Skeletal muscle tissue (tissue), 4 donors: ENCODE measurements around the gene LDAH. TPM values are rescaled to one million over a fixed set of nuclear protein-coding genes. Genes with fewer than 3 reads are reported as not detected.

Experiments
- H3K27ac ChIP-seq: one replicate; pipeline ENCODE4 v1.7.0; 2013; ENCODE audit warnings: mild to moderate bottlenecking, low read depth, low read length, inconsistent platforms
- H3K27me3 ChIP-seq, 3 donors: one replicate each; pipeline ENCODE4 v1.7.0; 2013; ENCODE audit warnings: low read length in 3 of 3; ENCODE audit not compliant: control insufficient read depth in 3 of 3, insufficient read depth in 3 of 3
- H3K36me3 ChIP-seq, 3 donors: one replicate each; pipeline ENCODE4 v1.7.0; 2013; ENCODE audit warnings: low read length in 3 of 3; ENCODE audit not compliant: control insufficient read depth in 3 of 3, insufficient read depth in 3 of 3
- H3K4me1 ChIP-seq, 3 donors: one replicate each; pipeline ENCODE4 v1.7.0; 2013; ENCODE audit warnings: low read length in 3 of 3, mild to moderate bottlenecking in 3 of 3; ENCODE audit not compliant: control insufficient read depth in 3 of 3, insufficient read depth in 3 of 3
- H3K4me3 ChIP-seq, 3 donors: one replicate each; pipeline ENCODE4 v1.7.0; 2013; ENCODE audit warnings: low read length in 3 of 3
- H3K9ac ChIP-seq, 3 donors: one replicate each; pipeline ENCODE4 v1.7.0; 2013; ENCODE audit warnings: low read length in 3 of 3, mild to moderate bottlenecking in 3 of 3, moderate library complexity in 2 of 3, low read depth in 1 of 3
- H3K9me3 ChIP-seq, 3 donors: one replicate each; pipeline ENCODE4 v1.7.0; 2013; ENCODE audit warnings: low read length in 3 of 3; ENCODE audit not compliant: control insufficient read depth in 3 of 3
- total RNA-seq: library from RNA; depleted of rRNA; stranded (reverse); fragments of >200 nt; gene quantifications from one replicate; pipeline ENCODE4 v1.2.3, GENCODE V29; 2014
- donor health status: Osteomylitis.

The LDAH gene
- total RNA-seq, 1 donor from 2014 or later: 6.3 TPM

- peaks cover 2 to 3% (median 2%) of the 10 kb centered on the region in 3 donors for H3K4me1 ChIP-seq
- H3K4me3 ChIP-seq: no peak overlapping the region
- H3K9ac ChIP-seq: no peak overlapping the region
- H3K9me3 ChIP-seq: no peaks in the 10 kb centered on the region
- H3K27me3 ChIP-seq: peaks cover 3 to 10% (median 9%) of the 10 kb centered on the region in 3 donors
- no peaks in the 10 kb centered on the region for H3K36me3 ChIP-seq
- H3K27ac ChIP-seq: no peak overlapping the region
These were observed 166.3 kb downstream of the LDAH start for GRCh38 chr2:20656561-20656960.

- Histone ChIP-seq H3K4me1 (peaks cover 16 to 20% (median 16%) of the 10 kb centered on the region in 3 donors), H3K9me3 (no peaks in the 10 kb centered on the region), H3K27me3 (peaks cover 0 to 5% (median 1%) of the 10 kb centered on the region in 3 donors), H3K36me3 (no peaks in the 10 kb centered on the region), H3K9ac (no peak overlapping the region), H3K27ac (no peak overlapping the region), H3K4me3 (no peak overlapping the region)
These were observed 168.4 kb downstream of the LDAH start for GRCh38 chr2:20654535-20654813.

- H3K27me3 ChIP-seq: peaks cover 0 to 5% (median 0%) of the 10 kb centered on the region in 3 donors
- H3K9ac ChIP-seq: no peak overlapping the region
- no peaks in the 10 kb centered on the region for H3K36me3 ChIP-seq
- no peak overlapping the region for H3K4me3 ChIP-seq
- H3K9me3 ChIP-seq: no peaks in the 10 kb centered on the region
- H3K4me1 ChIP-seq: peaks cover 17 to 23% (median 20%) of the 10 kb centered on the region in 3 donors
- no peak overlapping the region for H3K27ac ChIP-seq
These were observed 169.0 kb downstream of the LDAH start for GRCh38 chr2:20653695-20654534.

- H3K4me1 ChIP-seq: peaks cover 20 to 23% (median 22%) of the 10 kb centered on the region in 3 donors
- H3K36me3 ChIP-seq: no peaks in the 10 kb centered on the region
- H3K9me3 ChIP-seq: no peaks in the 10 kb centered on the region
- H3K9ac ChIP-seq: no peak overlapping the region
- no peak overlapping the region for H3K27ac ChIP-seq
- H3K4me3 ChIP-seq: no peak overlapping the region
- peaks cover 0 to 5% (median 0%) of the 10 kb centered on the region in 3 donors for H3K27me3 ChIP-seq
These were observed 170.0 kb downstream of the LDAH start for GRCh38 chr2:20652673-20653575.

GRCh38 chr2:20652141-20652540, 170.8 kb downstream of the LDAH start:
- Histone ChIP-seq H3K27me3 (peaks cover 0 to 5% (median 0%) of the 10 kb centered on the region in 3 donors), H3K9ac (no peak overlapping the region), H3K4me1 (peaks cover 20 to 23% (median 22%) of the 10 kb centered on the region in 3 donors), H3K9me3 (no peaks in the 10 kb centered on the region), H3K27ac (no peak overlapping the region), H3K4me3 (no peak overlapping the region), H3K36me3 (peaks cover 0 to 3% (median 0%) of the 10 kb centered on the region in 3 donors)

GRCh38 chr2:20651731-20652099, 171.2 kb downstream of the LDAH start:
- Histone ChIP-seq H3K36me3 (peaks cover 0 to 4% (median under 1%) of the 10 kb centered on the region in 3 donors), H3K4me1 (peaks cover 20 to 23% (median 22%) of the 10 kb centered on the region in 3 donors), H3K9ac (peak overlapping the region; percentile 88 to 93 (median 90)), H3K4me3 (peak overlapping the region; percentile 92 to 94 (median 92)), H3K27ac (peak overlapping the region; percentile 75), H3K27me3 (peaks cover 0 to 4% (median 0%) of the 10 kb centered on the region in 3 donors), H3K9me3 (no peaks in the 10 kb centered on the region)

GRCh38 chr2:20650877-20651730, 171.8 kb downstream of the LDAH start, which contains the start of gene HS1BP3:
Gene HS1BP3, minus strand, starts transcription at chr2:20651098. Its CDS starts 35 bp downstream, at chr2:20651063.
- Histone ChIP-seq H3K27me3 (no peaks in the 10 kb centered on the region), H3K36me3 (peaks cover 2 to 6% (median 4%) of the 10 kb centered on the region in 3 donors), H3K9ac (peak within 1 kb of the TSS; percentile 88 to 93 (median 92)), H3K27ac (peak within 1 kb of the TSS; percentile 75), H3K4me3 (peak within 1 kb of the TSS; percentile 92 to 94 (median 92)), H3K4me1 (peaks cover 20 to 23% (median 22%) of the 10 kb centered on the region in 3 donors), H3K9me3 (no peaks in the 10 kb centered on the region)

GRCh38 chr2:20650393-20650876, 172.5 kb downstream of the LDAH start:
- peaks cover 2 to 11% (median 5%) of the 10 kb centered on the region in 3 donors for H3K36me3 ChIP-seq
- no peaks in the 10 kb centered on the region for H3K9me3 ChIP-seq
- no peaks in the 10 kb centered on the region for H3K27me3 ChIP-seq
- H3K4me3 ChIP-seq: peak overlapping the region; percentile 89 to 94 (median 91)
- H3K4me1 ChIP-seq: peaks cover 20 to 23% (median 22%) of the 10 kb centered on the region in 3 donors
- peak overlapping the region; percentile 75 for H3K27ac ChIP-seq
- H3K9ac ChIP-seq: peak overlapping the region; percentile 88 to 93 (median 92)

GRCh38 chr2:20649976-20650375, 172.9 kb downstream of the LDAH start:
- peak overlapping the region in 2 of 3 donors; percentile 88 to 93 for H3K9ac ChIP-seq
- H3K4me3 ChIP-seq: peak overlapping the region; percentile 89 to 94 (median 91)
- peaks cover 20 to 23% (median 22%) of the 10 kb centered on the region in 3 donors for H3K4me1 ChIP-seq
- no peak overlapping the region for H3K27ac ChIP-seq
- H3K9me3 ChIP-seq: no peaks in the 10 kb centered on the region
- no peaks in the 10 kb centered on the region for H3K27me3 ChIP-seq
- peaks cover 4 to 13% (median 9%) of the 10 kb centered on the region in 3 donors for H3K36me3 ChIP-seq
